HepG2 (cell line): ENCODE results near the gene GALNT9. TPM values are rescaled to one million over a fixed set of nuclear protein-coding genes. Genes with fewer than 3 reads are reported as not detected.

Experiments
- ATAC-seq: fragments of 200-7000 bp; cut with Tn5 transposase; 3 replicates; pipeline ENCODE4 v1.9.1; 2020; ENCODE audit warnings: mild to moderate bottlenecking, moderate library complexity
- BruUV-seq: library from RNA; stranded (reverse); fragments of 400-500 nt; replicated peaks from 2 replicates; lab custom pipeline; 2021; lab: Mats Ljungman, UMichigan
- CTCF ChIA-PET: fragments of 300-600 bp; formaldehyde crosslinking; extraction: SDS; loops from one replicate; lab custom pipeline; 2021; ENCODE audit warnings: low total read pairs, inconsistent platforms, low intra/inter-chr PET ratio; lab: Yijun Ruan, JAX
- POLR2A ChIA-PET: fragments of 350-600 bp; sonication (Branson Sonifier 250); formaldehyde crosslinking; loops from one replicate; lab custom pipeline; 2020; ENCODE audit warnings: antibody characterized with exemption, inconsistent platforms; lab: Yijun Ruan, JAX
- DNase-seq: peaks from one replicate; pipeline ENCODE4 v3.0.0-alpha.2; 2015; ENCODE audit warnings: low spot score
- FAIRE-seq: peaks from 3 replicates; lab custom pipeline; 2011; peaks lifted over from hg19 to GRCh38; lab: Jason Lieb, UNC
- H2AFZ ChIP-seq: one replicate; pipeline ENCODE4 v1.6.1; 2011; ENCODE audit warnings: low read length, inconsistent platforms
- H3K27ac ChIP-seq: fragments of 300-600 bp; 3 replicates; pipeline ENCODE4 v1.8.0; 2011; ENCODE audit warnings: mixed run types, mild to moderate bottlenecking, mixed read lengths, low read length, inconsistent platforms; ENCODE audit not compliant: insufficient read depth; ENCODE audit errors: extremely low read length
- H3K27me3 ChIP-seq, 2 experiments: fragments of 200-600 bp in 1 of 2; 2 replicates in 1 of 2; 3 replicates in 1 of 2; pipeline versions ENCODE4 v1.6.0 to v1.8.0; 2011; ENCODE audit warnings: low read length in 2 of 2, mild to moderate bottlenecking in 2 of 2, moderate library complexity in 2 of 2, inconsistent platforms in 1 of 2; ENCODE audit not compliant: insufficient read depth in 2 of 2, control insufficient read depth in 1 of 2
- H3K36me3 ChIP-seq, 2 experiments: fragments of 200-600 bp in 1 of 2; replicated peaks in 1 of 2; 2 replicates in 1 of 2; 3 replicates in 1 of 2; pipeline versions ENCODE4 v1.5.1 to v1.8.0; 2011; ENCODE audit warnings: low read length in 2 of 2, inconsistent platforms in 1 of 2; ENCODE audit not compliant: insufficient read depth in 2 of 2, control insufficient read depth in 1 of 2
- H3K4me1 ChIP-seq: 2 replicates; pipeline ENCODE4 v1.5.1; 2012; ENCODE audit warnings: low read length, inconsistent platforms; ENCODE audit not compliant: insufficient read depth
- H3K4me2 ChIP-seq: 2 replicates; pipeline ENCODE4 v1.6.0; 2011; ENCODE audit warnings: low read depth, low read length, inconsistent platforms
- H3K4me3 ChIP-seq, 3 experiments: fragments of 200-600 bp in 1 of 3; sonication (generic), shearing (Covaris generic) in 1 of 3; replicated peaks in 1 of 3; 2 replicates each; pipeline ENCODE4 v1.5.1; 2011 to 2016; ENCODE audit warnings: low read length in 3 of 3, inconsistent platforms in 2 of 3, low read depth in 2 of 3, mild to moderate bottlenecking in 2 of 3, control low read depth in 1 of 3, mixed read lengths in 1 of 3; ENCODE audit not compliant: insufficient read depth in 1 of 3
- H3K79me2 ChIP-seq: one replicate; pipeline ENCODE4 v1.6.1; 2011; ENCODE audit warnings: low read length, inconsistent platforms; ENCODE audit not compliant: insufficient read depth
- H3K9ac ChIP-seq: 2 replicates; pipeline ENCODE4 v1.6.0; 2011; ENCODE audit warnings: mild to moderate bottlenecking, low read depth, low read length, inconsistent platforms; ENCODE audit not compliant: insufficient read depth
- H3K9me3 ChIP-seq: 2 replicates; pipeline ENCODE4 v1.5.1; 2012; ENCODE audit warnings: mild to moderate bottlenecking, low read length
- H4K20me1 ChIP-seq: 2 replicates; pipeline ENCODE4 v1.6.0; 2011; ENCODE audit warnings: inconsistent platforms, mild to moderate bottlenecking, low read length, moderate library complexity; ENCODE audit not compliant: insufficient read depth
- KLF13 ChIP-seq: sonication (generic); formaldehyde crosslinking; IDR thresholded peaks from 2 replicates; pipeline ENCODE4 v1.4.0; 2020; ENCODE audit warnings: mild to moderate bottlenecking, missing genetic modification reagents
- MYC ChIP-seq: sonication (generic); formaldehyde crosslinking; IDR thresholded peaks from 2 replicates; pipeline ENCODE4 v1.9.0; 2021; ENCODE audit warnings: missing genetic modification reagents, borderline replicate concordance
- RBM39 ChIP-seq: fragments of 200-400 bp; formaldehyde crosslinking; IDR thresholded peaks from one replicate; pipeline ENCODE4 v1.6.1; 2018; ENCODE audit warnings: antibody characterized with exemption, mild to moderate bottlenecking, low read depth, low read length; ENCODE audit not compliant: poor library complexity, severe bottlenecking
- STAT5B ChIP-seq: sonication (generic); formaldehyde crosslinking; IDR thresholded peaks from 2 replicates; pipeline ENCODE4 v1.4.0; 2020; ENCODE audit warnings: missing genetic modification reagents
- ZBTB8A ChIP-seq: sonication (generic); formaldehyde crosslinking; IDR thresholded peaks from 2 replicates; pipeline ENCODE4 v1.4.0; 2020; ENCODE audit warnings: mild to moderate bottlenecking, low read depth, missing genetic modification reagents, borderline replicate concordance
- ZNF326 ChIP-seq: sonication (generic); formaldehyde crosslinking; IDR thresholded peaks from 2 replicates; pipeline ENCODE4 v1.4.0; 2020; ENCODE audit warnings: missing genetic modification reagents, borderline replicate concordance
- ZNF501 ChIP-seq: sonication (generic); formaldehyde crosslinking; IDR thresholded peaks from 2 replicates; pipeline ENCODE4 v1.5.1; 2020; ENCODE audit warnings: mild to moderate bottlenecking, moderate library complexity, missing genetic modification reagents
- WGBS: methylation state at CpG from one replicate; pipeline ENCODE4 v1.1.6; 2017; ENCODE audit warnings: low lambda C conversion rate; 5-methylcytosine and 5-hydroxymethylcytosine counted together
- in situ Hi-C: cut with HindIII; loops from 2 replicates; pipeline ENCODE4 v1.10.0; 2017; ENCODE audit warnings: low pct_unique_long_range_greater_than_20kb; ENCODE audit not compliant: extremely low pct_ligation_motif_present
- intact Hi-C: fragments of 100-400 bp; cut with micrococcal nuclease; formaldehyde crosslinking; loops from one replicate; pipeline ENCODE4 v1.10.0; 2022; ENCODE audit not compliant: unreplicated experiment
- polyA plus RNA-seq, 8 experiments: library from polyadenylated mRNA; depleted of rRNA in 3 of 8; stranded (reverse) in 7 of 8; unstranded in 1 of 8; fragments of >200 nt; fragmentation: Illumina TruSeq in 4 of 8; extraction: Trizol in 4 of 8; gene quantifications; 2 replicates each; pipeline versions ENCODE4 v1.2.1 to v1.2.3, GENCODE V29; 2011 to 2016; ENCODE audit warnings: low read depth in 4 of 8, missing spikeins in 1 of 8, mixed read lengths in 1 of 8; ENCODE audit not compliant: insufficient read depth in 1 of 8
- total RNA-seq, 5 experiments: library from RNA; depleted of rRNA; stranded (reverse); fragments of >200 nt; fragmentation: Illumina TruSeq; extraction: Trizol; gene quantifications; 2 replicates each; pipeline ENCODE4 v1.2.3, GENCODE V29; 2016; ENCODE audit warnings: low read depth in 1 of 5
- TF ChIP-seq, protein P1 (sequence below), 2 experiments: sonication (generic) in 1 of 2; formaldehyde crosslinking in 1 of 2; IDR thresholded peaks; 2 replicates each; pipeline versions ENCODE4 v1.5.1 to v1.6.1; 2011 to 2020; ENCODE audit warnings: borderline replicate concordance in 1 of 2, low read depth in 1 of 2, low read length in 1 of 2, mild to moderate bottlenecking in 1 of 2, missing genetic modification reagents in 1 of 2, moderate library complexity in 1 of 2
- TF ChIP-seq, protein P2 (sequence below): IDR thresholded peaks from 2 replicates; pipeline ENCODE4 v1.6.1; 2012; ENCODE audit warnings: low read length, improper control_type of control experiment

Gene GALNT9
- total and polyA plus RNA-seq, 2 of the 13 experiments (the other 11 are each of a cell fraction or from before 2014, with no cell fraction given): 0.04 TPM; not detected in 1

DNA sequence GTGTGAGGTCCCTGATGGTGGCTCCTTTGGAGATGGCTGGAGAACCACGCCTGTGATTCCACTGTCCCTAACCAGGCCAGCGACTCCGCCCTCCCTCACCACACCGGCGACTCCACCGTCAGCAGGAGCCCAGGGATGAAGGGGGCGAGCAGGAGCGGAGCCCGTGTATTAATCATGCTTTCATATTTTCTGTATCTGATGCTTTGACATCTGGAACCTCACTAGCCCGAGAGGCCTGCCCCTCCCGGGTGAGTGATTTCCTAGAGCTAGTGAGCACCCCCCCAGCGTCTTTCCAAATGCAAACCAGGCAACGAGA, 115.3 kb downstream of the GALNT9 start:
- ChIA-PET CTCF (no interaction called here), POLR2A (no interaction called here)
- Histone ChIP-seq H3K27ac (no peak overlapping the region), H3K36me3 (no peaks in the 10 kb centered on the region), H3K9me3 (no peaks in the 10 kb centered on the region), H3K27me3 (peaks cover 13 to 66% of the 10 kb centered on the region in 2 experiments), H2AFZ (no peak overlapping the region), H3K9ac (no peak overlapping the region), H4K20me1 (no peaks in the 10 kb centered on the region), H3K4me2 (no peak overlapping the region), H3K79me2 (no peaks in the 10 kb centered on the region), H3K4me3 (no peak overlapping the region), H3K4me1 (no peaks in the 10 kb centered on the region)
- ATAC-seq (no peak), FAIRE-seq (no peak), DNase-seq (no peak)
- TF ChIP-seq MYC (CRISPR knock-in tag) (no peak), ZBTB8A (CRISPR knock-in tag) (no peak), KLF13 (no peak), RBM39 (no peak), STAT5B (CRISPR knock-in tag) (no peak), ZNF501 (CRISPR knock-in tag) (no peak), ZNF326 (CRISPR knock-in tag) (no peak)
- TF ChIP-seq, protein P1, sequence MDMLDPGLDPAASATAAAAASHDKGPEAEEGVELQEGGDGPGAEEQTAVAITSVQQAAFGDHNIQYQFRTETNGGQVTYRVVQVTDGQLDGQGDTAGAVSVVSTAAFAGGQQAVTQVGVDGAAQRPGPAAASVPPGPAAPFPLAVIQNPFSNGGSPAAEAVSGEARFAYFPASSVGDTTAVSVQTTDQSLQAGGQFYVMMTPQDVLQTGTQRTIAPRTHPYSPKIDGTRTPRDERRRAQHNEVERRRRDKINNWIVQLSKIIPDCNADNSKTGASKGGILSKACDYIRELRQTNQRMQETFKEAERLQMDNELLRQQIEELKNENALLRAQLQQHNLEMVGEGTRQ (IDR thresholded peaks at IDR 0.05; ENCODE audit: low read depth, low read length): no peak
- TF ChIP-seq, protein P1 (CRISPR knock-in tag; IDR thresholded peaks at IDR 0.05; ENCODE audit: borderline replicate concordance): no peak
- TF ChIP-seq, protein P2, sequence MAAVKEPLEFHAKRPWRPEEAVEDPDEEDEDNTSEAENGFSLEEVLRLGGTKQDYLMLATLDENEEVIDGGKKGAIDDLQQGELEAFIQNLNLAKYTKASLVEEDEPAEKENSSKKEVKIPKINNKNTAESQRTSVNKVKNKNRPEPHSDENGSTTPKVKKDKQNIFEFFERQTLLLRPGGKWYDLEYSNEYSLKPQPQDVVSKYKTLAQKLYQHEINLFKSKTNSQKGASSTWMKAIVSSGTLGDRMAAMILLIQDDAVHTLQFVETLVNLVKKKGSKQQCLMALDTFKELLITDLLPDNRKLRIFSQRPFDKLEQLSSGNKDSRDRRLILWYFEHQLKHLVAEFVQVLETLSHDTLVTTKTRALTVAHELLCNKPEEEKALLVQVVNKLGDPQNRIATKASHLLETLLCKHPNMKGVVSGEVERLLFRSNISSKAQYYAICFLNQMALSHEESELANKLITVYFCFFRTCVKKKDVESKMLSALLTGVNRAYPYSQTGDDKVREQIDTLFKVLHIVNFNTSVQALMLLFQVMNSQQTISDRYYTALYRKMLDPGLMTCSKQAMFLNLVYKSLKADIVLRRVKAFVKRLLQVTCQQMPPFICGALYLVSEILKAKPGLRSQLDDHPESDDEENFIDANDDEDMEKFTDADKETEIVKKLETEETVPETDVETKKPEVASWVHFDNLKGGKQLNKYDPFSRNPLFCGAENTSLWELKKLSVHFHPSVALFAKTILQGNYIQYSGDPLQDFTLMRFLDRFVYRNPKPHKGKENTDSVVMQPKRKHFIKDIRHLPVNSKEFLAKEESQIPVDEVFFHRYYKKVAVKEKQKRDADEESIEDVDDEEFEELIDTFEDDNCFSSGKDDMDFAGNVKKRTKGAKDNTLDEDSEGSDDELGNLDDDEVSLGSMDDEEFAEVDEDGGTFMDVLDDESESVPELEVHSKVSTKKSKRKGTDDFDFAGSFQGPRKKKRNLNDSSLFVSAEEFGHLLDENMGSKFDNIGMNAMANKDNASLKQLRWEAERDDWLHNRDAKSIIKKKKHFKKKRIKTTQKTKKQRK: no peak
- intact Hi-C loops: no loop called here
- WGBS: 11% methylated on average over 6 of the region's 13 CpGs
- in situ Hi-C loops: no loop called here
- no TSS peak for BruUV-seq
